SIG-M5 treated with dmso at 0.1 percent for 504 hours (cell line): ENCODE measurements around the gene PNPLA8.
"Not testable (repeated sequence)": the region's sequence is repeated elsewhere in the genome, so short reads cannot be mapped to it uniquely, and the experiment has no call there.

ENCODE experiments used
- DNase-seq: peaks from one replicate; lab custom pipeline; 2025; ENCODE audit not compliant: unreplicated experiment; lab: John Stamatoyannopoulos, UW

Gene PNPLA8

GRCh38 chr7:108480311-108480710 lies 45.6 kb downstream of the PNPLA8 start:
- DNase-seq = no peak

DNA sequence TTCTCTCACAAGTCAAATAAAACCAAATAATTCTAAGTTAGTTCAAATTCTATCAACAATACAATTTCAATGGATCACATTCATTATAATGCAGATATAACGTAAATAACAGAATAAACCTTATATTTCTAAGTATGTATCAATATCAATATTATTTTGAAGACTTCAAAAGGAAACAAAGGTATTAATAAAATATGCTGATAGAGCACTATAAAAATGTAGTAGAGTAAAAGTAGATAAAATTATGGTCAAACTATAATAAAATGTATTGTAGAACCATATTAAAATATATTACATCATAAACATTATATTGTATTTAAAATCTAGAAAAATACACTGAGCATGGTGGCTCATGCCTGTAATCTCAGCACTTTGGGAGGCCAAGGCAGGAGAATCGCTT lies 46.2 kb downstream of the PNPLA8 start:
- no peak for DNase-seq

GRCh38 chr7:108479118-108479517 lies 46.8 kb downstream of the PNPLA8 start:
- no peak for DNase-seq

DNA sequence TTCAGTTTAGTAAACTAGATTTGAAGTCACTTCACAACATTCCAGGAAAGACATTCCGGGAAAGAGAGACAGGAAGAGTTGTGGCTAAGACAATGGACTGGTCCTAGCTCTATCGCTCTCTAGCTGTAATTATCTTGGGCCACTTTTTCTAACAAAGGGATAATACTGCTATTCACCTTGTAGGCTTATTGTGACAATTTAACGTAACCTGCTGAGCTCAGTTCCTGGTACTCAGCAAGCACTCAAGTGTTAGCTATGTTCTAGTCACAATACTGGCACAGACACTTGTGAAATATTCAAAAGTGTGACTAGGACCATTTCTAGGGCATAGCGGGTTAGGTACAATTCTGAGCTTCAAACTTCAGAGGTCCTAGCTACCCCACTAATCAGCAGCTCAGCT lies 57.7 kb downstream of the PNPLA8 start:
- no peak for DNase-seq

GRCh38 chr7:108467391-108467790 lies 58.5 kb downstream of the PNPLA8 start:
- DNase-seq = no peak

GRCh38 chr7:108466322-108466721 lies 59.6 kb downstream of the PNPLA8 start:
- DNase-seq = not testable (repeated sequence)

DNA sequence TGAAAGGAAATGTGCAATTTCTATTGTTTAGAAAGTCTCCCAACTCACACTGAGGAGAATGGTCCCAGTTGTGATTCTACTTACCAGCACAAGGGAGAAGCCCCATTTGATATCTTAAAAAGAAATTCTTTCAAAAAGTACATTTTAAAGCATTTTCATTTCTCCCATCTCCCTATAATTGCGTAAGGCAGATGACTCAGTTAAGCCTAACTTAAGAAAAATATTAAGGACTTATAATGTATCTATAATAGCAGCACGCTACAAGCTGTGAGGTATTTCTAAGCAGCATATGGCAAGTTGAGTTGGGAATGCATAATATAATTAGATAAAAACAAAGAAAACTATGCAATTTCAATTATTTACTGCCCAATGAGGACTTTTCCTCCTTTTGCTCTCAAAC lies 61.2 kb downstream of the PNPLA8 start:
- DNase-seq = no peak

DNA sequence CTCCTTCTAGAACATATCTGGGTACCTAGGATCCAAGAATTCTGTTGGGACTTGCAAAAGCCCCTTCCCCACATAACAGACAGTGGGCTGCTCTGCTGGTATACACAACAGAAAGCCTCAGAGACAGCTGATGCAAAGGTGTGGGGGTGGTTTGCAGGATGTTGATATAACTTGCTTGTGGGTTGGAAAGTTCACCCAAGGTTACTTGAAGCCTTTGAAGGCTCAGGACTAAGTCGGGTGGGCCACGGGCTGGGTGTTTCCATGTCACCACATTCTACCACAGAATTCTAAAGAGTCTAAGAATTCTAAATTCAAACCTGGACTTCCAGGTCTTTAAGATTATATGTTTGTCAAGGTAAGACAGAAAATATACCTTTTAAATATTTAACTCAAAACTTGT lies 62.3 kb downstream of the PNPLA8 start:
- DNase-seq = no peak

GRCh38 chr7:108461840-108462239 lies 64.1 kb downstream of the PNPLA8 start:
- DNase-seq = no peak

- no peak for DNase-seq
These were observed 65.0 kb downstream of the PNPLA8 start for GRCh38 chr7:108460964-108461363.

DNA sequence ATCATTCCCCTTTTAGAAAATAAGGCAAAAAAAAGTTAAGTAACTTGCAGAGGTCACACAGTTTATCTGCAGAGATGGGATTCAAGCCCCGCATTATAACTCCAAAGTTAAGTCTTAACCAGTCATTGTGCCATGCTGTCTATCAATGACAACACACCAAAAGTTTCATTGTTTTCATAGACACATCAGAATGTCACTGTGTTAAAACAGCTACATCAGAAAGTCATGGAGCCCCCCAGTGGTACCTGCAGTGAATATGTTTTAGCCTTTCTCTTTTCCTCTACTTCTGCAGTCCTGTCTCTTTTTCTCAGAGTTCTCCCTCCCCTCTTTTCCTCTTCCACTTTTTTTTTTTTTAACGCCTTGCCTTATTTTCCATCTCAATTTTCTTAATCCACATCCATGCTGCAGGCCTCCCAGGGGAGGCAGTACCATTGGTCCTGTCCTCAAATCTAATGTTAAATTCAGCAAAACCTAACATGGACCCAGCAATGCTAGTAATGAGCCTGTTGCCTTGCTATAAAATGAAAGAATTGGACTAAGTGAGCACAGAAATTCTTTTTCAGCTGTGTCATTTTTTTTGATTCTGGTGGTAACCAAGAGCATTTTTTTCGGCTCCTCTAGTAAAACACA lies 65.9 kb downstream of the PNPLA8 start:
- DNase-seq = peak; percentile 65

- DNase-seq = no peak
These were observed 68.1 kb downstream of the PNPLA8 start for GRCh38 chr7:108457871-108458270.

GRCh38 chr7:108456845-108457540 lies 68.9 kb downstream of the PNPLA8 start:
- DNase-seq = no peak

- DNase-seq = no peak
These were observed 69.8 kb downstream of the PNPLA8 start, which contains the start of gene NRCAM for GRCh38 chr7:108455998-108456677. NRCAM (minus strand) TSS chr7:108456436; CDS start chr7:108240064, 216,372 bp downstream.

DNA sequence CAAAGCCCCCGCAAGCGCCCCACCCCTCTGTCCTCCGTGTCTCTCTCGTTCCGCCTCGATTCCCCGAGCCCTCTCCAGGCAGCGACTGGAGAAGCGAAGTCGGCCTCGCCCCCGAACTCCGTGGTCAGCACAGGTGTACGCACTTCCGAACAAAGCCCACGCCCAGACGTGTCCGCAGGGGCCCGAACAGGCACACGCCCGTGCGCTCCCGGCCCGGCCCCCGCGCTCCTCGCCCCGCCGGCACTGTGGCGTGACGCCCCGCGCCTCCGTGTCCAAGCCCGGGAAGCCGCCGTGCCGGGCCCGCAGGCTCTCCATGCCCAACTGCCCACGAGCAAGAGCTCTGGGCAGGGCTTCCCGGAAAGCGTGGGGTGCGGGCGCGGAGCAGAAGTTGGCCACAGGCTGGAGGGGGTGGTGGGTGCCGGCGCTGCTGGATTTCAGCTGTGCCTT lies 70.4 kb downstream of the PNPLA8 start:
- no peak for DNase-seq

DNA sequence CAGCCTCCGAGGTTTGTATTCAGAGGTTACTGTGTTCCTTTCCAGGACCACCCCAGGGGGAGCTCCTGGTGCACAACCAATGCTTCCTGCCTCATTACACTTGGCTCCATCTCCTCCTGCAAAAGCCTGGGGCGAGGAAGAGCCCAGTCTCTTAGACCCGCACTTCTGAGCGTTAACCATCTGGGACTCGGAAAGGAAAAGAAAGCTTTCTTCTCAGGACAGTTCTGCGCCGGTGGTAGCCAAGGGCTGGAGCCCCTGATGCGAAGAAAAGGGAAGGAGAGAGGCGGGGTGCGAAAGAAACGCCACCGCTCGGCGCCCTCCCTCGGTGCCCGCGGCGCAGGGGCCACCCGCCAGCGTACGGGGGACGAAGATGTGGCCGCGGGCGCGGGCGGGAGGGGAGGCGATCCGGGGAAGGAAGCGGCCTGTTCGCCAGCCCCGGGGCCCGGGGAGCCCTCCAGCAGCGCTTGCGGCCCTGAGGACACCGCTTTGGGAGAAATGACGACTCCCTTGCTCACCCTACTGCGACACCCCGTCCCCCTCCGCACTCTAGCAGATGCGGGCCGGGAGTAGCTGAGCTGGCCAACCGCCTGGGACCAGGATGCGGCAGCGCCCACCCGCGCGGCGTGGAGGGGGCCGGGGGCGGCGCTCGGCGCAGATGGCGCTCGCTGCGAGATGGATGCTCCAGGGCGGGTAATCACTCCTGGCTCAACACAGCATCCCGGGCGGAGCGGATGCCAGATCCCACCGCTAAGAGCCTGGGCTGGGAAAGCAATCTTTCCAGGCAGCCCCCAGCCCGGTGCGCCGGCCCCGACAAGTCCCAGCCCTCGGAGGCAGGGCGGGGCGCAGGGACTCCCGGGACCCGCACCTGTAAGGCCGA lies 71.0 kb downstream of the PNPLA8 start:
- no peak for DNase-seq

DNA sequence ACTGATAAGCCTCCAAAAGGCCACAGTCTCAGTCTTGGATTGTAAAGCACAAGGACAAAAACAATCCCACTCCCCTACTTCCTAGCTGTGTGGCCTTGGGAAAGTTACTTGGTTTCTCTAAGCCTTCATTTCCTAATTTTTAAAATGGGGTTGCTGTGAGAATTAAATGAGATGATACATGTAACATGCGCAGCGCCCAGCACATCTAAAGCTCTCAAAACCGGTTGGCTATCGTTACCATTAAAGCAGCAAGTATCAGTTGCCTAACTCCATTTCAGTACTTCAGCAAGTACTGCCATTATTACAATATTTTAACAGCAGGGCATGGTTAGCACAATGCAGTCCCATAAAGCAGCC lies 71.6 kb downstream of the PNPLA8 start:
- no peak for DNase-seq

DNA sequence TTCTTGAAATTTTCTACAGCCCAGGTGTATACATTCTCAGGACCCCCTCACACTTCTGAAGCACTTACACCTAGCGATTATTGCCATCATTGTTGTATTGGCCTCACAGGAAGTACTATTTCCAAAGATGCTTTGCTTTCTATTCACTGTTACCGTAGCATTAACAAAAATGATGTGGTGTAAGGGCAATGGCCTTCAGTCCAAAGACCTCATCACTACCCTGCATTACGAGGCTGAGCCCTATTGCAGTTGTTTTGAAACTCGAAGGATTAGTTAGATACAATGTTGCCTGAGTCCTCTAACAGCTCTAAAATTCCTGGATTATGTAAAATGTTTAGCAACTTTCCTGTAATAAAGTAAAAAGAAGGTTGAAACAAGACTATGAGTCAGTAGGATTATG lies 72.6 kb downstream of the PNPLA8 start:
- no peak for DNase-seq

DNA sequence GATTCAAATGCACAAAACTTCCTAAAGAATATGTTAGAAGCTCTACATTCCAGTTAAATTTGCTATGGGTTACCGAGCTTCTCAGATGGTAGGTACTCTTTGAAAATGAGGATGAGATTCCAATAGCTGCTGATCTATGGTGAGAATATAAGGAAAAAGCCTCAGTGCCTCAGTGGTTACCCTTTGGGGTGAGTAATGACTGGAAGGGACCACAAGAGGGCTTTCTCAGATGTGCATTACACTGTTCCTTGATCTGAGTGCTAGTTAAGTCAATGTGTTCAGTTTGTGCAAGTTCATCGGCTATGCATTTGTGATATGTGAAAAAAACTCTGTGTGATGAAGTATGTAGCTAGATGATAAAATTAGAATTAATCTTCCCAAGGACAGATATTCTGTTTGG lies 73.2 kb downstream of the PNPLA8 start:
- DNase-seq = peak; percentile 64

- no peak for DNase-seq
These were observed 74.6 kb downstream of the PNPLA8 start for GRCh38 chr7:108451296-108451848.

DNA sequence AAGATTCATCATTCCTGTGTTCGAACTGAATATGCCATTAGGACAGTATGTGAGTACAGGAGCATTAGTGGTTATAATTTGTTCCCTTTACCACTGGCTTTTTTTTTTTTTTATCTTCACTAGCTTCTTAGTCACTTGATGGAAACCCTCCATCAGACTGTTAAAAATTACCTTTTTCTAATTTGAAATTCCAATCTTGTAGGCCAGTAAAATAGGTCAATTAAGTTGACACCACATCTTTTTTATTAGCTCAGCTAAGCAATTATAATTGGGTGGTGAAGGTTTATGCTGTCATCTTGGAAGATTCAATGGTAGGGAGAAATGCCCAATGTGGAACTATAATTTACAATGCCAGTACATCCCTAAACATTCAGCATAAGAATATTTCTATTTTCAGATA lies 75.8 kb downstream of the PNPLA8 start:
- DNase-seq = no peak
